WERI-Rb-1 (cell line): ENCODE measurements around the gene KLK11.

Experiments used
- DNase-seq: peaks from one replicate; pipeline ENCODE4 v3.0.0-alpha.2; 2020
- H3K27ac ChIP-seq: fragments of 250-450 bp; sonication (Bioruptor Pico); 2 replicates; pipeline ENCODE4 v1.5.1; 2020; ENCODE audit warnings: mild to moderate bottlenecking, moderate library complexity
- H3K27me3 ChIP-seq: fragments of 250-450 bp; sonication (Bioruptor Pico); 2 replicates; pipeline ENCODE4 v1.5.1; 2021; ENCODE audit warnings: mild to moderate bottlenecking, low read depth, moderate library complexity; ENCODE audit not compliant: insufficient read depth, severe bottlenecking
- H3K36me3 ChIP-seq: fragments of 250-450 bp; sonication (Bioruptor Pico); 2 replicates; pipeline ENCODE4 v1.5.1; 2020; ENCODE audit warnings: mild to moderate bottlenecking, moderate library complexity
- H3K4me3 ChIP-seq: 2 replicates; pipeline ENCODE4 v1.5.1; 2011; ENCODE audit warnings: low read depth, mild to moderate bottlenecking, control low read depth, low read length
- H3K9me3 ChIP-seq: fragments of 250-450 bp; sonication (Bioruptor Pico); 2 replicates; pipeline ENCODE4 v1.5.1; 2021; ENCODE audit warnings: mild to moderate bottlenecking, moderate library complexity; ENCODE audit not compliant: severe bottlenecking
- CTCF ChIP-seq: IDR thresholded peaks from 2 replicates; pipeline ENCODE4 v1.5.1; 2011; ENCODE audit warnings: low read depth, mild to moderate bottlenecking, control low read depth, inconsistent platforms, low read length

Gene KLK11

GRCh38 chr19:50982186-50982585, 44.2 kb downstream of the KLK11 start:
- Histone ChIP-seq H3K36me3 (no peaks in the 10 kb centered on the region), H3K27ac (no peak overlapping the region), H3K9me3 (no peaks in the 10 kb centered on the region), H3K4me3 (no peak overlapping the region), H3K27me3 (peaks cover 59% of the 10 kb centered on the region)
- no peak for DNase-seq
- TF ChIP-seq CTCF = no peak

GRCh38 chr19:50981587-50982146, 44.7 kb downstream of the KLK11 start:
- no peak overlapping the region for H3K27ac ChIP-seq
- no peak for DNase-seq
- TF ChIP-seq CTCF = no peak
- peaks cover 2% of the 10 kb centered on the region for H3K9me3 ChIP-seq
- H3K27me3 ChIP-seq = peaks cover 62% of the 10 kb centered on the region
- H3K36me3 ChIP-seq = no peaks in the 10 kb centered on the region
- H3K4me3 ChIP-seq = no peak overlapping the region

GRCh38 chr19:50980208-50980607, 46.2 kb downstream of the KLK11 start:
- Histone ChIP-seq H3K9me3 (peaks cover 2% of the 10 kb centered on the region), H3K4me3 (no peak overlapping the region), H3K36me3 (no peaks in the 10 kb centered on the region), H3K27me3 (peaks cover 58% of the 10 kb centered on the region), H3K27ac (no peak overlapping the region)
- DNase-seq = no peak
- no peak for TF ChIP-seq CTCF

- H3K4me3 ChIP-seq = no peak overlapping the region
- DNase-seq = no peak
- H3K27me3 ChIP-seq = peaks cover 54% of the 10 kb centered on the region
- H3K9me3 ChIP-seq = peaks cover 2% of the 10 kb centered on the region
- H3K36me3 ChIP-seq = no peaks in the 10 kb centered on the region
- TF ChIP-seq CTCF = no peak
- H3K27ac ChIP-seq = no peak overlapping the region
These were observed 46.7 kb downstream of the KLK11 start for GRCh38 chr19:50979758-50980157.

- Histone ChIP-seq H3K4me3 (no peak overlapping the region), H3K27me3 (peaks cover 51% of the 10 kb centered on the region), H3K27ac (no peak overlapping the region), H3K36me3 (no peaks in the 10 kb centered on the region), H3K9me3 (peaks cover 2% of the 10 kb centered on the region)
- no peak for TF ChIP-seq CTCF
- no peak for DNase-seq
These were observed 47.5 kb downstream of the KLK11 start for GRCh38 chr19:50978772-50979390.

- Histone ChIP-seq H3K36me3 (no peaks in the 10 kb centered on the region), H3K27ac (no peak overlapping the region), H3K4me3 (no peak overlapping the region), H3K9me3 (peaks cover 2% of the 10 kb centered on the region), H3K27me3 (peaks cover 60% of the 10 kb centered on the region)
- DNase-seq = no peak
- no peak for TF ChIP-seq CTCF
These were observed 48.8 kb downstream of the KLK11 start for GRCh38 chr19:50977626-50978025.
